AG09319 (cell line): Measurements from ENCODE around the gene BUD31.
A peak's percentile ranks its signal among the peaks of the same experiment; 100 is the strongest.

Source experiments
- DNase-seq: peaks from one replicate; pipeline ENCODE4 v3.0.0-alpha.2; 2010; ENCODE audit warnings: low read depth; ENCODE audit errors: extremely low read depth
- TF ChIP-seq, protein P1 (sequence below): IDR thresholded peaks from 2 replicates; pipeline ENCODE4 v1.5.1; 2011; ENCODE audit warnings: low read depth, mild to moderate bottlenecking, inconsistent platforms, low read length, moderate library complexity

Gene BUD31

DNA sequence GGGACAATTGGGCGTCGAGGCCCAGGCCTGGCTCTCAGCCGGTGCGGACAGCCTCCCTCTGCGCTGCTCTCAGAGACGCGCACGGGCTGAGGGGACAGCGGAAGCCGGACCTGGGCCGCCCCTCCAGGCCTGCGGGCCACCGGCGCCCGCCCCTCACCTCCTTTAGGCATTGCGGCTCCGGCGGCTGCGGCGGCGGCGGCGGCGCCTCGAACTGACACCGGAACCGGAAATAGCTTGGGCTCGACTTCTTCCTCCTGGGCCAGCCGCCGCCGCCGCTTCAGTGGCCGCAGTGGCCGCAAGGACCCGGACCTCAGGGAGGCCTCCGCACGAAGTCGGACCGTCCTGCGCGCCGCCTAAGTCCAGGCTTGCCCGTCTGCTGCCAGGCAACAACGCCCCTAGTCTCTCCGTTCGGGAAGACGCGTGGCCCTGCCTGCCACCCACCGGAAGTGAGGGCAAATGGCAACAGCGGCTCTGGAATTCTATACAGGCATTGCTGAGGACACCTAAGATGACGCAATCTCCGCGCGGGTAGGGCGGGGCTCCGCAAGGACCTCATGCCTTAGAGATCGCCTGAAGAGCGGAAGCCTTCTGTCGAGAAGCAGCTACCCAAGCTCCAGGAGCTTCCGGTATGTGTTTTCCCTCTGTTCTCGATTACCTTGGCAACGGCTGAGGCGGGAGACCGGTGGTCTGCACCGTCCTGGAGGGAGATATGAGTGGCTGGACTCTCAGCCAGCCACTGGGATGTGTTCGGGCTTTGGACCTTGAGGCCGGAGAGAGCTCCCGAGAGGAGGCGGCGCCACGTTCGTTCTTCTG, at the start of gene BUD31, which contains the start of gene PDAP1:
Gene BUD31 (plus strand): TSS at position 591 of the 813 bp plus-strand sequence. CDS start 2,124 bp downstream, outside the sequence.
Gene PDAP1 (minus strand): TSS at position 219 of the 813 bp plus-strand sequence. CDS start 49 bp downstream, at position 170.
- peak; percentile 88 for DNase-seq
- TF ChIP-seq, protein P1, sequence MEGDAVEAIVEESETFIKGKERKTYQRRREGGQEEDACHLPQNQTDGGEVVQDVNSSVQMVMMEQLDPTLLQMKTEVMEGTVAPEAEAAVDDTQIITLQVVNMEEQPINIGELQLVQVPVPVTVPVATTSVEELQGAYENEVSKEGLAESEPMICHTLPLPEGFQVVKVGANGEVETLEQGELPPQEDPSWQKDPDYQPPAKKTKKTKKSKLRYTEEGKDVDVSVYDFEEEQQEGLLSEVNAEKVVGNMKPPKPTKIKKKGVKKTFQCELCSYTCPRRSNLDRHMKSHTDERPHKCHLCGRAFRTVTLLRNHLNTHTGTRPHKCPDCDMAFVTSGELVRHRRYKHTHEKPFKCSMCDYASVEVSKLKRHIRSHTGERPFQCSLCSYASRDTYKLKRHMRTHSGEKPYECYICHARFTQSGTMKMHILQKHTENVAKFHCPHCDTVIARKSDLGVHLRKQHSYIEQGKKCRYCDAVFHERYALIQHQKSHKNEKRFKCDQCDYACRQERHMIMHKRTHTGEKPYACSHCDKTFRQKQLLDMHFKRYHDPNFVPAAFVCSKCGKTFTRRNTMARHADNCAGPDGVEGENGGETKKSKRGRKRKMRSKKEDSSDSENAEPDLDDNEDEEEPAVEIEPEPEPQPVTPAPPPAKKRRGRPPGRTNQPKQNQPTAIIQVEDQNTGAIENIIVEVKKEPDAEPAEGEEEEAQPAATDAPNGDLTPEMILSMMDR: no peak

GRCh38 chr7:99359465-99360154, 49.2 kb upstream of the BUD31 start:
- DNase-seq: no peak
- TF ChIP-seq, protein P1: no peak

- TF ChIP-seq, protein P1: no peak
- peak; percentile 96 for DNase-seq
Measured at GRCh38 chr7:99362801-99363200, 46.0 kb upstream of the BUD31 start.

DNA sequence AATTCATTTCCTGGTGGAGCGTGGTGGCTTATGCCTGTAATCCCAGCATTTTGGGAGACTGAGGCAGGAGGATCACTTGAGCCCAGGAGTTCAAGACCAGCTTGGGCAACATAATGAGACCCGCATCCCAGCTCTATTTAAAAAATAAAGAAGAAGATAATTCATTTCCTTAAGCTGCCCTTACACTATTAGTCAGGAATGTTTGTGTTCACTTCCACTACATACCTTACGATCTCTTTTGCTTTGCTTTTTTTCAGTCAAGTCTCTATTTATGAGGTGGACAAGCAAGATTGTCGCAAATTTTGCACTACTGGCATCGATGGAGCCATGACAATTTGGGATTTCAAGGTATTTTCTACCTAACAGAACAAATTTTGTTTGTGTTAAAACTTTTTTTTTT, 45.5 kb upstream of the BUD31 start:
- DNase-seq: no peak
- TF ChIP-seq, protein P1: no peak

- TF ChIP-seq, protein P1: peak; percentile 43
- DNase-seq: no peak
Measured at GRCh38 chr7:99365318-99366141, 43.2 kb upstream of the BUD31 start.

GRCh38 chr7:99366646-99367045, 42.1 kb upstream of the BUD31 start:
- DNase-seq: no peak
- TF ChIP-seq, protein P1: no peak
